ENCODE results near the gene PBX2. TPM values are rescaled to one million over a fixed set of nuclear protein-coding genes. Genes with fewer than 3 reads are reported as not detected.
A peak's percentile ranks its signal among the peaks of the same experiment; 100 is the strongest.

The PBX2 gene
- total RNA-seq, 1 experiment from 2014 or later: 18.7 TPM

GRCh38 chr6:32174416-32174815 lies 15.6 kb downstream of the PBX2 start:
- DNase-seq (ENCODE audit: low spot score): no peak

- DNase-seq (ENCODE audit: low spot score): peak; percentile 22
Observed at GRCh38 chr6:32173051-32173727, 16.8 kb downstream of the PBX2 start.

- DNase-seq (ENCODE audit: low spot score): no peak
Observed at GRCh38 chr6:32171234-32171633, 18.8 kb downstream of the PBX2 start.

GRCh38 chr6:32170294-32170693 lies 19.7 kb downstream of the PBX2 start:
- no peak for DNase-seq (ENCODE audit: low spot score)

GRCh38 chr6:32168807-32169591 lies 21.0 kb downstream of the PBX2 start:
- DNase-seq (ENCODE audit: low spot score): no peak

GRCh38 chr6:32168350-32168749 lies 21.7 kb downstream of the PBX2 start:
- no peak for DNase-seq (ENCODE audit: low spot score)

- DNase-seq (ENCODE audit: low spot score): no peak
Observed at GRCh38 chr6:32167761-32168262, 22.2 kb downstream of the PBX2 start.

GRCh38 chr6:32167154-32167760 lies 22.7 kb downstream of the PBX2 start:
- DNase-seq (ENCODE audit: low spot score): no peak

GRCh38 chr6:32166411-32167061 lies 23.5 kb downstream of the PBX2 start:
- no peak for DNase-seq (ENCODE audit: low spot score)

- DNase-seq (ENCODE audit: low spot score): no peak
Observed at GRCh38 chr6:32164295-32164694, 25.7 kb downstream of the PBX2 start, which contains the start of gene EGFL8. EGFL8 (plus strand) TSS chr6:32164595; CDS start chr6:32166166, 1,571 bp downstream.

- no peak for DNase-seq (ENCODE audit: low spot score)
Observed at GRCh38 chr6:32163559-32164258, 26.3 kb downstream of the PBX2 start.

- no peak for DNase-seq (ENCODE audit: low spot score)
Observed at GRCh38 chr6:32158052-32158451, 31.9 kb downstream of the PBX2 start.

GRCh38 chr6:32156891-32157290 lies 33.1 kb downstream of the PBX2 start:
- DNase-seq (ENCODE audit: low spot score): no peak

- DNase-seq (ENCODE audit: low spot score): peak; percentile 83
Observed at GRCh38 chr6:32154514-32155161, 35.4 kb downstream of the PBX2 start.

- peak; percentile 73 for DNase-seq (ENCODE audit: low spot score)
Observed at GRCh38 chr6:32153564-32154513, 36.2 kb downstream of the PBX2 start, which contains the start of gene PPT2. PPT2 (plus strand) TSS chr6:32154141; CDS start chr6:32154595, 454 bp downstream.

GRCh38 chr6:32152769-32153563 lies 37.0 kb downstream of the PBX2 start:
- no peak for DNase-seq (ENCODE audit: low spot score)

GRCh38 chr6:32151863-32152768 lies 37.9 kb downstream of the PBX2 start, which contains the start of gene PRRT1:
PRRT1 (minus strand) TSS chr6:32151939; CDS start chr6:32151827, 112 bp downstream.
- no peak for DNase-seq (ENCODE audit: low spot score)
